ENCODE results near the gene OSBPL10.

The OSBPL10 gene

GRCh38 chr3:31615071-31615875, 365.8 kb downstream of the OSBPL10 start:
- DNase-seq (ENCODE audit: low read depth, low spot score): no peak

GRCh38 chr3:31614162-31614921, 366.7 kb downstream of the OSBPL10 start:
- DNase-seq (ENCODE audit: low read depth, low spot score): no peak

- DNase-seq (ENCODE audit: low read depth, low spot score): no peak
These were observed 367.4 kb downstream of the OSBPL10 start for GRCh38 chr3:31613654-31614053.

GRCh38 chr3:31613177-31613576, 367.9 kb downstream of the OSBPL10 start:
- DNase-seq (ENCODE audit: low read depth, low spot score): no peak
